ENCODE results near the gene GFRAL. TPM values are rescaled to one million over a fixed set of nuclear protein-coding genes. Genes with fewer than 3 reads are reported as not detected.

GFRAL gene
- total and polyA plus RNA-seq, 9 donors, result not detected

DNA sequence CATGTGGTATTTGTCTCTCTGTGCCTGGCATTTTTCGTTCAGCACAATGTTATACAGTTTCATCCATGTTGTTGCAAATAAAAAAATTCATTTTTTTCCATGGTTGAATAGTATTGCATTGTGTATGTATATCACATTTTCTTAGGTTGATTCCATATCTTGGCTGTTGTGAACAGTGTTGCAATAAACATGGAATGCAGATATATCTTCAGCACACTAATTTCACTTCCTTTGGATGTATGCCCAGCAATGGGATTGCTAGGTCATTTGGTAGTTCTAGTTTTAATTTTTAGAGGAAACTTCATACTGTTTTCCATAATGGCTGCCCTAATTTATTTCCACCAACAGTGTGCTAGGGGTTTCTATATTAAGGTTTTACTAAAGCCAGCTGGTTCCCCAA, 52.6 kb downstream of the GFRAL start:
- Histone ChIP-seq H3K4me3 (no peak overlapping the region), H3K36me3 (no peaks in the 10 kb centered on the region), H3K27me3 (no peaks in the 10 kb centered on the region), H3K9me3 (no peaks in the 10 kb centered on the region), H3K4me1 (ENCODE audit: insufficient read depth) (no peaks in the 10 kb centered on the region), H3K27ac (no peak overlapping the region)
- TF ChIP-seq EP300 (IDR thresholded peaks at IDR 0.05) (no peak), POLR2A (IDR thresholded peaks at IDR 0.05) (no peak)
- TF ChIP-seq, protein P1, sequence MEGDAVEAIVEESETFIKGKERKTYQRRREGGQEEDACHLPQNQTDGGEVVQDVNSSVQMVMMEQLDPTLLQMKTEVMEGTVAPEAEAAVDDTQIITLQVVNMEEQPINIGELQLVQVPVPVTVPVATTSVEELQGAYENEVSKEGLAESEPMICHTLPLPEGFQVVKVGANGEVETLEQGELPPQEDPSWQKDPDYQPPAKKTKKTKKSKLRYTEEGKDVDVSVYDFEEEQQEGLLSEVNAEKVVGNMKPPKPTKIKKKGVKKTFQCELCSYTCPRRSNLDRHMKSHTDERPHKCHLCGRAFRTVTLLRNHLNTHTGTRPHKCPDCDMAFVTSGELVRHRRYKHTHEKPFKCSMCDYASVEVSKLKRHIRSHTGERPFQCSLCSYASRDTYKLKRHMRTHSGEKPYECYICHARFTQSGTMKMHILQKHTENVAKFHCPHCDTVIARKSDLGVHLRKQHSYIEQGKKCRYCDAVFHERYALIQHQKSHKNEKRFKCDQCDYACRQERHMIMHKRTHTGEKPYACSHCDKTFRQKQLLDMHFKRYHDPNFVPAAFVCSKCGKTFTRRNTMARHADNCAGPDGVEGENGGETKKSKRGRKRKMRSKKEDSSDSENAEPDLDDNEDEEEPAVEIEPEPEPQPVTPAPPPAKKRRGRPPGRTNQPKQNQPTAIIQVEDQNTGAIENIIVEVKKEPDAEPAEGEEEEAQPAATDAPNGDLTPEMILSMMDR (IDR thresholded peaks at IDR 0.05), result no peak
- intact Hi-C loops (cut with DNase I), result no loop called here
- 38 to 65% (median 65%) methylated on average over 1 of the region's 1 CpG for WGBS, 3 donors
- no peak for DNase-seq

GRCh38 chr6:55388211-55388610, 60.9 kb downstream of the GFRAL start:
- WGBS, 3 donors, result 88 to 89% (median 88%) methylated on average over 3 of the region's 3 CpGs

GRCh38 chr6:55395871-55396270, 68.6 kb downstream of the GFRAL start:
- no peak for DNase-seq
- 10 to 11% (median 11%) methylated on average over 3 of the region's 3 CpGs for WGBS, 3 donors
- no peaks in the 10 kb centered on the region for H3K36me3 ChIP-seq
- no peak overlapping the region for H3K27ac ChIP-seq
- intact Hi-C loops (cut with DNase I), result no loop called here
- TF ChIP-seq POLR2A (IDR thresholded peaks at IDR 0.05) (no peak), EP300 (IDR thresholded peaks at IDR 0.05) (no peak)
- TF ChIP-seq, protein P1 (IDR thresholded peaks at IDR 0.05), result no peak
- no peaks in the 10 kb centered on the region for H3K27me3 ChIP-seq
- H3K4me1 ChIP-seq (ENCODE audit: insufficient read depth), result no peaks in the 10 kb centered on the region
- H3K4me3 ChIP-seq, result no peak overlapping the region
- H3K9me3 ChIP-seq, result no peaks in the 10 kb centered on the region

More at GRCh38 chr6:55388211-55388610, 60.9 kb downstream of the GFRAL start:
- no peak overlapping the region for H3K4me3 ChIP-seq
- TF ChIP-seq POLR2A (IDR thresholded peaks at IDR 0.05) (no peak), EP300 (IDR thresholded peaks at IDR 0.05) (no peak)
- TF ChIP-seq, protein P1 (IDR thresholded peaks at IDR 0.05), result no peak
- no peak for DNase-seq
- H3K27ac ChIP-seq, result no peak overlapping the region
- intact Hi-C loops (cut with DNase I), result no loop called here
- no peaks in the 10 kb centered on the region for H3K27me3 ChIP-seq
- H3K36me3 ChIP-seq, result no peaks in the 10 kb centered on the region
- no peaks in the 10 kb centered on the region for H3K4me1 ChIP-seq (ENCODE audit: insufficient read depth)
- H3K9me3 ChIP-seq, result no peaks in the 10 kb centered on the region

GRCh38 chr6:55397986-55398385, 70.7 kb downstream of the GFRAL start:
- H3K4me3 ChIP-seq, result no peak overlapping the region
- TF ChIP-seq POLR2A (IDR thresholded peaks at IDR 0.05) (no peak), EP300 (IDR thresholded peaks at IDR 0.05) (no peak)
- TF ChIP-seq, protein P1 (IDR thresholded peaks at IDR 0.05), result no peak
- H3K9me3 ChIP-seq, result no peaks in the 10 kb centered on the region
- H3K27ac ChIP-seq, result no peak overlapping the region
- H3K27me3 ChIP-seq, result no peaks in the 10 kb centered on the region
- DNase-seq, result no peak
- WGBS, 3 donors, result 74 to 89% (median 82%) methylated on average over 3 of the region's 3 CpGs
- no peaks in the 10 kb centered on the region for H3K4me1 ChIP-seq (ENCODE audit: insufficient read depth)
- intact Hi-C loops (cut with DNase I), result no loop called here
- no peaks in the 10 kb centered on the region for H3K36me3 ChIP-seq
